HG03039 (cell line): ENCODE data around the gene ENPEP.

Experiments
- ATAC-seq: cut with Tn5 transposase; IDR thresholded peaks from one replicate; pipeline ENCODE4 v1.9.1; 2021; ENCODE audit warnings: mild to moderate bottlenecking, moderate library complexity; ENCODE audit not compliant: unreplicated experiment

The ENPEP gene

GRCh38 chr4:110597582-110597981 is 121.6 kb downstream of the ENPEP start:
- ATAC-seq: no peak

- ATAC-seq: no peak
Observed at GRCh38 chr4:110602061-110602460, 126.1 kb downstream of the ENPEP start.

GRCh38 chr4:110605077-110605476 is 129.1 kb downstream of the ENPEP start:
- no peak for ATAC-seq

GRCh38 chr4:110609044-110609750 is 133.2 kb downstream of the ENPEP start:
- no peak for ATAC-seq

- ATAC-seq: no peak
Observed at GRCh38 chr4:110610620-110610939, 134.6 kb downstream of the ENPEP start.

GRCh38 chr4:110610940-110611831 is 135.2 kb downstream of the ENPEP start:
- peak; percentile 54 for ATAC-seq

- no peak for ATAC-seq
Observed at GRCh38 chr4:110611968-110612447, 136.1 kb downstream of the ENPEP start.

GRCh38 chr4:110612631-110613269 is 136.8 kb downstream of the ENPEP start:
- no peak for ATAC-seq

- no peak for ATAC-seq
Observed at GRCh38 chr4:110613745-110614144, 137.8 kb downstream of the ENPEP start.

- ATAC-seq: no peak
Observed at GRCh38 chr4:110614173-110614963, 138.4 kb downstream of the ENPEP start.
